NCI-H345 treated with DMSO at 0.1 percent for 48 hours (cell line): ENCODE measurements around the gene MAP1B.

ENCODE experiments used
- DNase-seq: peaks from one replicate; lab custom pipeline; 2025; ENCODE audit not compliant: unreplicated experiment; lab: John Stamatoyannopoulos, UW

Gene MAP1B

DNA sequence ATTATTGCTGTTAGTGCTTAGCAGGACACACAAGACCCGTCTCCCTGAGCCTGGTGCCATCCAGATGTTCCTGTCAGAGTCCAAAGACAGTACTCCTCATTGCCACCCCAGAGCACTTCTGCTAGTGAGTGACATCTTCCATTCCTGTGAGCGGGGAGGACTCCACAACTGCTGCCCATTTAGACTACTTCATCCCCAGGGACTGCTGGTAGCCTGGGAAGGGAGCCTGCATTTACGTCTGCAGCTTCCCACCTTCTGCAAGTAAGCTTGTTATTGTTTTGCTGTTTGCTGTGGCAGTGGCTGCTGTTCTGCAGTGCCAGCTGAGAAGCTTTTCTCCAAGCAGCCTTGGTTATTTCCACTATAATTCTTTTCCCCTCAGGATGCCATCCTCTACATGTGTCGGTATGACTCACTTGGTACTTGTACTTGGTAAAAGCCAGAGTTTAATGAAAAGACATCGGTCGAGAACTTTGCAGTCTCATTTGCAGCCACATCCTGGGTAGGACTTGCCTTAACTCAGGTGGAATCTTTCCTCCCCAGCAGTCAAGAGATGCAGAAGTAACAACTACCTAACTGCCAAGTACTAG is 10.6 kb upstream of the MAP1B start:
- DNase-seq: no peak

GRCh38 chr5:72101828-72102227 is 5.4 kb upstream of the MAP1B start:
- DNase-seq: no peak

- DNase-seq: no peak
Measured at GRCh38 chr5:72106817-72107130, 501 bp upstream of the MAP1B start.

- no peak for DNase-seq
Measured at GRCh38 chr5:72107901-72108201, 576 bp downstream of the MAP1B start.

DNA sequence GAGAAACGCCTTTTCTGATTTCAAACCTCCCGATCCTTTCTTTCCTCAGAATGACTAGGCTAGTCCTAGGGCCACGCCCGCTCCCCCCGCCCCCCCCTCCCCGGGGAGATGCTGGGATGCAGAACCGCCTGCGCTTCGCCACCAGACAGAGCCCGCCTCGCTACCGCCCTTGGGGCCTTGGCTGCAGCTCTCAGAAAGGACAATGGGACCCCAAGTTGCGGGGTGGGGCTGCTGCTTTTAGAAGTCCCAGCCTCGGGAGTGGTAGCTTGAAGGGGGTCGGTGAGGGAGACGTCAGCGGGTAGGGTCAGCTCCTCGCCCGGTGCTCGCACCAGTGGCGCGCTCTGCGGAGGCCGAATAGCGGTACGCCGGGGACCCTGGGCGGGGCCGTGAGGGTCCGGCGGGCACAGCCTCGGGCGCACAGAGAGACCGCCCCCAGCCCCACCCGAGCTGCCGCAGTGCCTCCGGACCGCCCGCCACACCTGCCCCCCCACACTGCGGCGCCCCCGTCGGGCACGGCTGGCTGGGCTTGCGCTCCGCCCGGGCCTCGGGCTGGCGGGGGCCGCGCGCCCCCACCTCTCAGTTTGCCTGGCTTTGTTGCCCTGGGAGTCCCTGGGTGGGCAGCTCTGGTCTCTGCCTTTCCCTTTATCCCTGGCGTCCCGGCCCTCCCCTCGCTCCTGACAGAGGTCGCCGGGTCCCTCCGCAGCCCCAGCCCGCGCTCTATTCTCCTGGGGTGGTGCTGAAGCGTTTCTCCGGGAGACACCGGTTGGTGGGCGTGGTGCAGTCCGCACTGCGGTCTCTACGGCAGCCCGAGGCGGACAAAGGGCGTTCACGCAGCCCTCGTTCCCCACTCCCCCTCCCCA is 1.2 kb downstream of the MAP1B start:
- DNase-seq: peak; percentile 15

DNA sequence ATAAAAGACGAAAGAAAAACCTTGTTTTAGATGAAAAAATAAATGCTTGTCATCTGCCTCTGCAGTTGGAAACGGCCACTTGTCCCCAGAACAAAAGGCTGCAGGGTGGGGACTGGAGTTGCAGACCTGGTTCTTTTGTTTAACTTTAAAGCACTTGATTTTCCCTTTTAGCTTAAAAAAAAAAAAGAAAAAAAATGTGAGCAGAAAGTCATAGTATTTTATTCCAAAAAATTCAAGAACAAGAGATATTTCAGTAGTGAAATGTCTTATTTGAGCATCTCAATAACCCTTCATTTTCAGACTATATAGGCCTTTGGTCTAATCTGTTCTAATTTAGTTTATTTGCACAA is 1.8 kb downstream of the MAP1B start:
- no peak for DNase-seq

DNA sequence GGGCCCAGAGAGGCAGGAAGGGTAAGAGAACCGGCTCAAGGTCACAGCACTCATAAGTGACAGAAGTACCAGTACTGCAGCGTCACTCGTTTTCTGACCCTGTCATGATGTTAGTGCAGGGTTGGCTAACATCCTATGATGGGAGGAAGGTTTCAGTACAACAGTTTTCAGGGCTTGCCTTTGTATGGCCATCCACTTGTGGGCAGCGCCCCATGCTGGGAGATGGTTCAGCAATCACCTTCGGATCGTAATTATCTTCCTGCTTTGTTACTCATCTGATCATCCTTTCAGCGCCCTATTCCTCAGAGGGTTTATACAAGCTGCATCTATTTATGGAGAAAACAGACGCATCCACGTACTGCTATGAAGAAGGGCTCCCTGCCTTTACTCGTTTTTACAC is 2.4 kb downstream of the MAP1B start:
- no peak for DNase-seq

DNA sequence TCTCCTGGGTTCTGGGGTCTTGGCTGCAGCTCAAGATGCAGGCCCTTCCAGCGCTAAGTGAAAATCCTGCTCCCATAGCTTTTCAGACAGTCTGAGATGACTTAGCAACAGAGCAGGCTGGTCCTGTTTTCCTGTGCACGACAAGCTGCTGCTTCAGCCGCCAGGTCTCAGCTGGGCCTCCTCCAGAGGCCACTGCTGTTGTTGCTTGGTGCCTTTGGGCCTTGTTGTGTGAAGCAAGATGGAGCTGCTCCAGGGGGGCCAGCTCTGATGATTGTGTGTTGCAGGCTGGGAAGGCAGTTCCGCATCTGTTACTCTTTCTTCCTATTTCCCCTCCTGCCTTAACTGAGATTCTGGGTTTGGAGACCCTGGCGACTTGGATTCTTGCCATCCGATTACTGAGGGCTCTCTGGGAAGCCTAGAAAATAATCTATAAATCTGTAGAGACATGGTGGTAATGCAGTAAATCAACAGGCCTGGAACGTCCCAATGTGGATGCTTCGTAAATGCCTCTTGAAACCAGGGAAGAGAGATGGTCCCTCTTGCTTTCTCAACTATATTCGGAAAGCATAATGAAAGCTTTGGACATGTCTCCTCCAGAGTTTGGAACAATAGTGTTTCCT is 3.2 kb downstream of the MAP1B start:
- DNase-seq: no peak

DNA sequence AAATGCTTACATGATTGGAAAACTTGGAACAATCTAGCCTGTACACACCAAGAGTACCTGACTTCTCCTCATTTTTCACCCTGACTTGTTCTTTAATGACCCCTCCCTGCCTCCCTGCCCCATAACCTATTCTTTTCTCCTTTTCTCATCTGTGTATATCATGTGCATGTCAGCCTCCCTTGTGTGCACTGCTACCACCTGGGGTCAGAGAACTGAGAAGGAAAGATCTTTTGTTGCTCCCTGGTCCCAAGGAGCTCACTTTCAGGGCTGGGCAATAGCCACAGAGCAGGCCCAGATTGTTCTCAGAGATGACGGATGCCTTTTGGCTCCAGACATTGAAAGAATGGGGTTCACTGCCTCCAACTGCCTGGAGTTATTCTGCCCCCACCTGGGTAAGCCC is 5.1 kb downstream of the MAP1B start:
- no peak for DNase-seq

GRCh38 chr5:72114629-72115028 is 7.4 kb downstream of the MAP1B start:
- DNase-seq: no peak

- DNase-seq: no peak
Measured at GRCh38 chr5:72115296-72115695, 8.0 kb downstream of the MAP1B start.

DNA sequence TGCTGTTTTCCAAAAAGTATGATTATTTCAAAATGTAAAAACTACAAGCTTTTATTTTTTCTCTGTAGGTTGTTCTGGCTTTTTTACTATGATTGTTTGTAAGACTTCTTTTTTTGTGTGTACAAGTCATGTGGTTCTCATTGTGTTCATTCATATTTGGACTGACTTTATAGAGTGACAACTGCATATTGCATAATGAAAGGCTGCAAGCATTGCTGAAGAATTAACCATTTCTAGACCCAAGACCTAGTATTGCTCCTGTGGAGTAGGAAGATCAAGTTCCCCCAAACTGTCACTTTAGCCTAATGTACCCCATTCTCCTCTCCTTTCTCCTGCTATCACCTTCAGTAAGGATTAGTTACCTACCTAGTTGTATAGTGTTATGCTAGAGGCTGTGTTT is 10.0 kb downstream of the MAP1B start:
- no peak for DNase-seq

- peak; percentile 36 for DNase-seq
Measured at GRCh38 chr5:72121052-72121779, 13.9 kb downstream of the MAP1B start.

- peak; percentile 36 for DNase-seq
Measured at GRCh38 chr5:72121780-72122445, 14.6 kb downstream of the MAP1B start.

- no peak for DNase-seq
Measured at GRCh38 chr5:72122602-72123001, 15.3 kb downstream of the MAP1B start.

GRCh38 chr5:72123764-72124376 is 16.6 kb downstream of the MAP1B start:
- no peak for DNase-seq

DNA sequence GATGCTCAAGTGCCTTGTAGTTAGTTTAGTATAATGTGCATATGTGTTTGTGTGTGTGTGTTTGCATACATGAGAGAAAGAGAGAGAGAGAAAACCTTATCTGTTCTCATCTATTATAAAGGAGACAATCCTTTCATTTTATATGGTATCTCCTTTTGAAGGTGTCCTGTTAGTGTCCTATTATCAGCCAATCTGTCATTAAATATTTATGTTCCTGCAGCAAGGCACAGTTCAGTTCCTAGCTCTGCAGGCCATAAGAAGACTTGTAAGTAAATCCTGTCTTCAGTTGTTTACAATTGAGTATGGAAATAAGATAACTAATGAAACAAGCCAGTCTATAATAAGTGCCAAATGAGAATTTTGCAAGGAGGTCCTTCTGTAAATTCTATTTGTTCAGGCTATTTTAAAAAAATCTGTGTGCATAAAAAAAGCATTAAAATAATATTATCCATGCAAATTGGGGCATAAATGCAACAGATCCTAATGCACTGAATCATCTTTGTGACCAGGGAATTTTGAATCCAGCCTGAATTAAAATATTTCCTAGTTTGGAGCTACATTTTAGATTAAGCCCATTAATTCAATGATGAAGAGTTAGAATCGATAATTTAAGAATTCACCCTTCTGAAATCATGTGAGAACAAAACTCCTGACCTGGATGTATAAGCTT is 18.1 kb downstream of the MAP1B start:
- DNase-seq: no peak

GRCh38 chr5:72125941-72126620 is 18.8 kb downstream of the MAP1B start:
- DNase-seq: no peak

GRCh38 chr5:72126796-72127195 is 19.5 kb downstream of the MAP1B start:
- no peak for DNase-seq

- DNase-seq: no peak
Measured at GRCh38 chr5:72129725-72130124, 22.4 kb downstream of the MAP1B start.
